HEK293 (cell line): ENCODE measurements around the gene CASKIN1.

Experiments used
- CTCF ChIA-PET: fragments of 350-600 bp; formaldehyde crosslinking; extraction: SDS; loops from one replicate; lab custom pipeline; 2021; ENCODE audit warnings: antibody characterized with exemption; lab: Yijun Ruan, JAX
- POLR2A ChIA-PET: fragments of 300-600 bp; formaldehyde crosslinking; extraction: SDS; loops from one replicate; lab custom pipeline; 2020; ENCODE audit warnings: antibody characterized with exemption, inconsistent platforms; lab: Yijun Ruan, JAX
- H3K27ac ChIP-seq: fragments of 200-500 bp; sonication (Bioruptor generic); 2 replicates; pipeline ENCODE4 v1.5.1; 2014; ENCODE audit warnings: low read depth, low read length, control low read depth, inconsistent platforms; ENCODE audit errors: extremely low read depth
- H3K36me3 ChIP-seq, 2 experiments: fragments of 200-500 bp in 1 of 2; sonication (Bioruptor generic) in 1 of 2; 1 replicate in 1 of 2; 2 replicates in 1 of 2; pipeline ENCODE4 v1.5.1; 2014 to 2017; ENCODE audit warnings: inconsistent platforms in 2 of 2, low read length in 2 of 2; ENCODE audit not compliant: control insufficient read depth in 2 of 2, insufficient read depth in 1 of 2
- H3K4me1 ChIP-seq: fragments of 200-500 bp; sonication (Bioruptor generic); 2 replicates; pipeline ENCODE4 v1.5.1; 2014; ENCODE audit warnings: mild to moderate bottlenecking, low read length, inconsistent platforms; ENCODE audit not compliant: control insufficient read depth, insufficient read depth
- H3K4me3 ChIP-seq: 2 replicates; pipeline ENCODE4 v1.5.1; 2011; ENCODE audit warnings: low read depth, mild to moderate bottlenecking, control low read depth, low read length, moderate library complexity
- H3K9me3 ChIP-seq: fragments of 200-500 bp; sonication (Bioruptor generic); 2 replicates; pipeline ENCODE4 v1.5.1; 2014; ENCODE audit warnings: low read depth, low read length, inconsistent platforms; ENCODE audit not compliant: control insufficient read depth, insufficient read depth
- KLF1 ChIP-seq: fragments of 450-650 bp; formaldehyde crosslinking; IDR thresholded peaks from 2 replicates; pipeline ENCODE4 v1.5.1; 2016; ENCODE audit warnings: missing biosample characterization, missing genetic modification characterization
- YY2 ChIP-seq: fragments of 450-650 bp; formaldehyde crosslinking; IDR thresholded peaks from 2 replicates; pipeline ENCODE4 v1.5.1; 2016; ENCODE audit warnings: missing biosample characterization, missing genetic modification characterization
- ZIC2 ChIP-seq: fragments of 450-650 bp; formaldehyde crosslinking; IDR thresholded peaks from 2 replicates; pipeline ENCODE4 v1.5.1; 2016; ENCODE audit warnings: missing biosample characterization, missing genetic modification characterization
- ZNF121 ChIP-seq: fragments of 450-650 bp; formaldehyde crosslinking; IDR thresholded peaks from 2 replicates; pipeline ENCODE4 v1.5.1; 2016; ENCODE audit warnings: missing biosample characterization, missing genetic modification characterization
- ZNF184 ChIP-seq: fragments of 450-650 bp; IDR thresholded peaks from 2 replicates; pipeline ENCODE4 v1.5.1; 2018; ENCODE audit warnings: missing biosample characterization, mild to moderate bottlenecking, missing genetic modification characterization
- ZNF366 ChIP-seq: fragments of 450-650 bp; formaldehyde crosslinking; conservative IDR thresholded peaks from 2 replicates; pipeline ENCODE4 v1.5.1; 2016; ENCODE audit warnings: missing biosample characterization, missing genetic modification characterization
- ZNF433 ChIP-seq: fragments of 450-650 bp; formaldehyde crosslinking; IDR thresholded peaks from 2 replicates; pipeline ENCODE4 v1.5.1; 2016; ENCODE audit warnings: missing biosample characterization, missing genetic modification characterization, low read depth
- ZNF621 ChIP-seq: fragments of 450-650 bp; formaldehyde crosslinking; IDR thresholded peaks from 2 replicates; pipeline ENCODE4 v1.5.1; 2017; ENCODE audit warnings: missing biosample characterization, missing genetic modification characterization
- ZNF623 ChIP-seq: fragments of 450-650 bp; formaldehyde crosslinking; IDR thresholded peaks from 2 replicates; pipeline ENCODE4 v1.5.1; 2016; ENCODE audit warnings: missing biosample characterization, missing genetic modification characterization
- ZNF658 ChIP-seq: fragments of 450-650 bp; formaldehyde crosslinking; IDR thresholded peaks from 2 replicates; pipeline ENCODE4; 2016; ENCODE audit warnings: missing biosample characterization, missing genetic modification characterization
- TF ChIP-seq, protein P1 (sequence below): fragments of 450-650 bp; formaldehyde crosslinking; IDR thresholded peaks from 2 replicates; pipeline ENCODE4 v1.5.1; 2016; ENCODE audit warnings: missing biosample characterization, missing genetic modification characterization
- TF ChIP-seq, protein P2 (sequence below): fragments of 450-650 bp; formaldehyde crosslinking; IDR thresholded peaks from 2 replicates; pipeline ENCODE4 v1.5.1; 2016; ENCODE audit warnings: missing biosample characterization, missing genetic modification characterization
- TF ChIP-seq, protein P3 (sequence below): fragments of 450-650 bp; formaldehyde crosslinking; IDR thresholded peaks from 2 replicates; pipeline ENCODE4 v1.5.1; 2016; ENCODE audit warnings: missing biosample characterization, missing genetic modification characterization

The CASKIN1 gene

DNA sequence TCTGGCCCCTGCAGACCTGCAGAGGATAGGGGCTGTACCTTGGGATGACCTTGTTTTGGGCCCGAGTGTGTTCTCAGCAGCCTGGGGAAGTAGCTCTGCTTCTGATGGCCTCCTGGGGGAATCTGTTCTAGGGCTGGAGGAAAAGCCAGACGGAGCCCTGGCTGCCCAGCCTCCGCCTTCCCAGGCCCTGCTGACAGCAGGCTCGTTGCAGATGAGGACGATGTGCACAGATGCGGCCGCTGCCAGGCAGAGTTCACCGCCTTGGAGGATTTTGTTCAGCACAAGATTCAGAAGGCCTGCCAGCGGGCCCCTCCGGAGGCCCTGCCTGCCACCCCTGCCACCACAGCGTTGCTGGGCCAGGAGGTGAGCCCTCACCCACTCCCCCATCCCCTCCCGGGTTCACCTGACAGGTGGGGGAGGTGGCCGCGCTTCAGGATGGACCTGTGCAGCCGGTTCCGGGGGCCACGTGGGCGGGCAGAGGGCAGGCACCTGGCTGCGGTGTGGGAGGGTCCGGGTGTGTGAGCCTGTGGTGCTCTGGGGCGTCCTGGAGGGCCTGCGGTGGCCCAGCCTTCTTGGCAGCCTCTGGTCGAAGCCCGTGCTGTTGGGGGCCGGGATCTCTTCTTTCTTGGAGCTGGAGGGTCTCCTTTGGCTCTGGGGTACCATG is 31.9 kb upstream of the CASKIN1 start (continued):
- no peak for TF ChIP-seq ZNF366 (tag by site-specific recombination)

DNA sequence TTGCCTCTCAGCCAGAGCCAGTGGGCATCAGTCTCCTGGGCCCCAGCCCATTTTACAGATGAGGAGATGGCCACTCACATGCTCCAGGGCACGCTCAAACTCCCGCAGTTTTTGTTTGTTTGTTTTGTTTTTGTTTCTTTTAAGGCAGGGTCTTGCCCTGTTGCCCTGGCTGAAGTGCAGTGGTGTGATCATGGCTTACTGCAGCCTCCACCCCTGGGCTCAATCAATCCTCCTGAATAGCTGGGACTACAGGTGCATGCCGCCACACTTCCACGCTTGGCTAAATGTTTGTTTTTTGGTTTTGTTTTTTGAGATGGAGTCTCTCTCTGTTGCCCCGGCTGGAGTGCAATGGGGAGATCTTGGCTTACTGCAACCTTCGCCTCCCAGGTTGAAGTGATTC is 30.5 kb upstream of the CASKIN1 start:
- Histone ChIP-seq H3K4me1 (0 out of 2 replicates have a peak, but pooled peaks cover 2% of the 10 kb centered on the region), H3K27ac (no peak overlapping the region), H3K36me3 (peaks cover 0 to 54% of the 10 kb centered on the region in 2 experiments; a peak in 2 of 3 replicates), H3K4me3 (no peak overlapping the region), H3K9me3 (no peaks in the 10 kb centered on the region)
- peak; percentile 94 for TF ChIP-seq ZNF121 (tag by site-specific recombination)
- no peak for TF ChIP-seq ZNF623 (tag by site-specific recombination)
- POLR2A ChIA-PET = interaction anchor here (0.6 to 3.9 kb wide), 6 partner anchors 9 to 71 kb away, joined by 3 to 17 read pairs (median 6); partner anchors contain the start of genes DNASE1L2, ECI1, MLST8 and TRAF7
- CTCF ChIA-PET = no interaction called here

DNA sequence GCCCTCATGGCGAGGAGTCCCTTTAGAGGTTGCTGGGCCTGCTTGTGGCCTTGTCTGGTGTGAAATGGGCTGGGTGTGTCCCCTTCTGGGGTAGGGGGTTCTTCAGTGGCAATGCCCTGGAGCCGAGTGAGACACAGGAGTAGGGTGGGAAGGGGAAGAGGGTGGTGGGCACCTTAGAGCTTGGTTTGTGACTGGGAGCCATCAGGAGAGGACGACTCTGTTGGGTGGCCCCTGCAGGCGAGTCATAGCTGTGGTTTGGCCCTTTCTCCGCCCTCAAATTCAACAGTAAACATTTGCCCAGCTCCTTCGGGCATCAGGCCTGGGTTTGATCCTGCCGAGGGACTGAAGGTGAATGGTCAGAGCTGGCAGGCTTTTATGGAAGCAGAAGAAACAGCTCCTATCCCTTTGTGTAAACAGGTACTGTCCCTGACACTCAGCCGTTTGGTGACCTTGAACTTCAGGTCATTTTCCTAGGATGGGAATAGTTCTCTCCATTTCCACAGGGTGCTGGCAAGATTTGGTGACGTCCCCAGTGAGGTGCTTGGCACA is 29.9 kb upstream of the CASKIN1 start:
- TF ChIP-seq ZNF184 (tag by site-specific recombination) = no peak
- TF ChIP-seq YY2 (tag by site-specific recombination) = no peak
- TF ChIP-seq, protein P1, sequence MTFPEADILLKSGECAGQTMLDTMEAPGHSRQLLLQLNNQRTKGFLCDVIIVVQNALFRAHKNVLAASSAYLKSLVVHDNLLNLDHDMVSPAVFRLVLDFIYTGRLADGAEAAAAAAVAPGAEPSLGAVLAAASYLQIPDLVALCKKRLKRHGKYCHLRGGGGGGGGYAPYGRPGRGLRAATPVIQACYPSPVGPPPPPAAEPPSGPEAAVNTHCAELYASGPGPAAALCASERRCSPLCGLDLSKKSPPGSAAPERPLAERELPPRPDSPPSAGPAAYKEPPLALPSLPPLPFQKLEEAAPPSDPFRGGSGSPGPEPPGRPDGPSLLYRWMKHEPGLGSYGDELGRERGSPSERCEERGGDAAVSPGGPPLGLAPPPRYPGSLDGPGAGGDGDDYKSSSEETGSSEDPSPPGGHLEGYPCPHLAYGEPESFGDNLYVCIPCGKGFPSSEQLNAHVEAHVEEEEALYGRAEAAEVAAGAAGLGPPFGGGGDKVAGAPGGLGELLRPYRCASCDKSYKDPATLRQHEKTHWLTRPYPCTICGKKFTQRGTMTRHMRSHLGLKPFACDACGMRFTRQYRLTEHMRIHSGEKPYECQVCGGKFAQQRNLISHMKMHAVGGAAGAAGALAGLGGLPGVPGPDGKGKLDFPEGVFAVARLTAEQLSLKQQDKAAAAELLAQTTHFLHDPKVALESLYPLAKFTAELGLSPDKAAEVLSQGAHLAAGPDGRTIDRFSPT (tag by site-specific recombination) = peak; percentile 53; the same call in 1 of the 2 replicates
- TF ChIP-seq KLF1 (tag by site-specific recombination) = peak; percentile 50; the same call in 1 of the 2 replicates
- no peak for TF ChIP-seq ZNF433
- TF ChIP-seq ZNF658 (tag by site-specific recombination) = no peak
- TF ChIP-seq ZIC2 (tag by site-specific recombination) = no peak
- TF ChIP-seq, protein P2, sequence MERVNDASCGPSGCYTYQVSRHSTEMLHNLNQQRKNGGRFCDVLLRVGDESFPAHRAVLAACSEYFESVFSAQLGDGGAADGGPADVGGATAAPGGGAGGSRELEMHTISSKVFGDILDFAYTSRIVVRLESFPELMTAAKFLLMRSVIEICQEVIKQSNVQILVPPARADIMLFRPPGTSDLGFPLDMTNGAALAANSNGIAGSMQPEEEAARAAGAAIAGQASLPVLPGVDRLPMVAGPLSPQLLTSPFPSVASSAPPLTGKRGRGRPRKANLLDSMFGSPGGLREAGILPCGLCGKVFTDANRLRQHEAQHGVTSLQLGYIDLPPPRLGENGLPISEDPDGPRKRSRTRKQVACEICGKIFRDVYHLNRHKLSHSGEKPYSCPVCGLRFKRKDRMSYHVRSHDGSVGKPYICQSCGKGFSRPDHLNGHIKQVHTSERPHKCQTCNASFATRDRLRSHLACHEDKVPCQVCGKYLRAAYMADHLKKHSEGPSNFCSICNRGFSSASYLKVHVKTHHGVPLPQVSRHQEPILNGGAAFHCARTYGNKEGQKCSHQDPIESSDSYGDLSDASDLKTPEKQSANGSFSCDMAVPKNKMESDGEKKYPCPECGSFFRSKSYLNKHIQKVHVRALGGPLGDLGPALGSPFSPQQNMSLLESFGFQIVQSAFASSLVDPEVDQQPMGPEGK (tag by site-specific recombination) = 0 out of 2 replicates have a peak, but pooled peaks have one; percentile 24
- TF ChIP-seq, protein P3, sequence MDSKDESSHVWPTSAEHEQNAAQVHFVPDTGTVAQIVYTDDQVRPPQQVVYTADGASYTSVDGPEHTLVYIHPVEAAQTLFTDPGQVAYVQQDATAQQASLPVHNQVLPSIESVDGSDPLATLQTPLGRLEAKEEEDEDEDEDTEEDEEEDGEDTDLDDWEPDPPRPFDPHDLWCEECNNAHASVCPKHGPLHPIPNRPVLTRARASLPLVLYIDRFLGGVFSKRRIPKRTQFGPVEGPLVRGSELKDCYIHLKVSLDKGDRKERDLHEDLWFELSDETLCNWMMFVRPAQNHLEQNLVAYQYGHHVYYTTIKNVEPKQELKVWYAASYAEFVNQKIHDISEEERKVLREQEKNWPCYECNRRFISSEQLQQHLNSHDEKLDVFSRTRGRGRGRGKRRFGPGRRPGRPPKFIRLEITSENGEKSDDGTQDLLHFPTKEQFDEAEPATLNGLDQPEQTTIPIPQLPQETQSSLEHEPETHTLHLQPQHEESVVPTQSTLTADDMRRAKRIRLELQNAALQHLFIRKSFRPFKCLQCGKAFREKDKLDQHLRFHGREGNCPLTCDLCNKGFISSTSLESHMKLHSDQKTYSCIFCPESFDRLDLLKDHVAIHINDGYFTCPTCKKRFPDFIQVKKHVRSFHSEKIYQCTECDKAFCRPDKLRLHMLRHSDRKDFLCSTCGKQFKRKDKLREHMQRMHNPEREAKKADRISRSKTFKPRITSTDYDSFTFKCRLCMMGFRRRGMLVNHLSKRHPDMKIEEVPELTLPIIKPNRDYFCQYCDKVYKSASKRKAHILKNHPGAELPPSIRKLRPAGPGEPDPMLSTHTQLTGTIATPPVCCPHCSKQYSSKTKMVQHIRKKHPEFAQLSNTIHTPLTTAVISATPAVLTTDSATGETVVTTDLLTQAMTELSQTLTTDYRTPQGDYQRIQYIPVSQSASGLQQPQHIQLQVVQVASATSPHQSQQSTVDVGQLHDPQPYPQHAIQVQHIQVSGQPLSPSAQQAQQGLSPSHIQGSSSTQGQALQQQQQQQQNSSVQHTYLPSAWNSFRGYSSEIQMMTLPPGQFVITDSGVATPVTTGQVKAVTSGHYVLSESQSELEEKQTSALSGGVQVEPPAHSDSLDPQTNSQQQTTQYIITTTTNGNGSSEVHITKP (tag by site-specific recombination) = peak; percentile 63
- TF ChIP-seq ZNF621 (tag by site-specific recombination) = no peak
- TF ChIP-seq, all 188 proteins: peak for 4
- Histone ChIP-seq H3K4me1 (0 out of 2 replicates have a peak, but pooled peaks cover 2% of the 10 kb centered on the region), H3K36me3 (peaks cover 0 to 48% of the 10 kb centered on the region in 2 experiments; a peak in 2 of 3 replicates), H3K9me3 (no peaks in the 10 kb centered on the region), H3K4me3 (no peak overlapping the region), H3K27ac (peak overlapping the region; percentile 22; the same call in 1 of the 2 replicates)
- ChIA-PET CTCF (interaction anchor here (0.6 to 0.7 kb wide), 3 partner anchors 29 to 128 kb away, joined by 3 to 5 read pairs (median 4); no protein-coding TSS in a partner anchor), POLR2A (interaction anchor here (0.9 to 3.9 kb wide), 7 partner anchors 10 to 71 kb away, joined by 3 to 17 read pairs (median 5); partner anchors contain the start of genes DNASE1L2, ECI1, MLST8 and PGP)
